Subcutaneous abdominal adipose tissue (tissue), 5 donors: ENCODE measurements around the gene DHPS.

Experiments
- H3K27ac ChIP-seq: one replicate; pipeline ENCODE4 v1.7.0; 2013; ENCODE audit warnings: low read depth, mild to moderate bottlenecking, inconsistent platforms, low read length, moderate library complexity
- H3K27me3 ChIP-seq, 5 donors: one replicate each; pipeline ENCODE4 v1.7.0; 2013; ENCODE audit warnings: low read length in 5 of 5, inconsistent platforms in 1 of 5; ENCODE audit not compliant: control insufficient read depth in 5 of 5, insufficient read depth in 4 of 5
- H3K36me3 ChIP-seq, 5 donors: one replicate each; pipeline ENCODE4 v1.7.0; 2013; ENCODE audit warnings: low read length in 5 of 5; ENCODE audit not compliant: control insufficient read depth in 5 of 5, insufficient read depth in 5 of 5
- H3K4me1 ChIP-seq, 5 donors: one replicate each; pipeline ENCODE4 v1.7.0; 2013; ENCODE audit warnings: low read length in 5 of 5, mild to moderate bottlenecking in 3 of 5, moderate library complexity in 1 of 5; ENCODE audit not compliant: control insufficient read depth in 5 of 5, insufficient read depth in 5 of 5
- H3K4me3 ChIP-seq, 5 donors: one replicate each; pipeline ENCODE4 v1.7.0; 2013; ENCODE audit warnings: low read length in 5 of 5, low read depth in 1 of 5
- H3K9ac ChIP-seq, 5 donors: one replicate each; pipeline ENCODE4 v1.7.0; 2013; ENCODE audit warnings: low read length in 5 of 5, mild to moderate bottlenecking in 4 of 5, moderate library complexity in 3 of 5
- H3K9me3 ChIP-seq, 5 donors: one replicate each; pipeline ENCODE4 v1.7.0; 2013; ENCODE audit warnings: low read length in 5 of 5; ENCODE audit not compliant: control insufficient read depth in 5 of 5
- donor health status: healthy.
- donor health status: healthy.
- donor health status: healthy.
- donor health status: healthy.
- donor health status: healthy.

DHPS gene

GRCh38 chr19:12636631-12637030 lies 45.0 kb downstream of the DHPS start:
- peaks cover 2 to 10% (median 8%) of the 10 kb centered on the region in 5 donors for H3K4me1 ChIP-seq
- H3K27ac ChIP-seq, result no peak overlapping the region
- no peaks in the 10 kb centered on the region for H3K9me3 ChIP-seq
- H3K36me3 ChIP-seq, result peaks cover 0 to 3% (median 0%) of the 10 kb centered on the region in 5 donors
- H3K9ac ChIP-seq, result no peak overlapping the region
- no peaks in the 10 kb centered on the region for H3K27me3 ChIP-seq
- no peak overlapping the region for H3K4me3 ChIP-seq

GRCh38 chr19:12629215-12629614 lies 52.5 kb downstream of the DHPS start:
- Histone ChIP-seq H3K4me3 (no peak overlapping the region), H3K9ac (no peak overlapping the region), H3K4me1 (peaks cover 0 to 2% (median 0%) of the 10 kb centered on the region in 5 donors), H3K27ac (no peak overlapping the region), H3K9me3 (peaks cover 11 to 24% (median 14%) of the 10 kb centered on the region in 5 donors), H3K36me3 (peaks cover 25 to 63% (median 44%) of the 10 kb centered on the region in 5 donors), H3K27me3 (no peaks in the 10 kb centered on the region)

- no peak overlapping the region for H3K9ac ChIP-seq
- H3K36me3 ChIP-seq, result peaks cover 26 to 69% (median 47%) of the 10 kb centered on the region in 5 donors
- peaks cover 11 to 24% (median 14%) of the 10 kb centered on the region in 5 donors for H3K9me3 ChIP-seq
- H3K4me1 ChIP-seq, result peaks cover 0 to 2% (median 0%) of the 10 kb centered on the region in 5 donors
- H3K4me3 ChIP-seq, result peak overlapping the region in 4 of 5 donors; percentile 9 to 36 (median 18)
- no peak overlapping the region for H3K27ac ChIP-seq
- no peaks in the 10 kb centered on the region for H3K27me3 ChIP-seq
Measured at GRCh38 chr19:12628040-12629022, 53.3 kb downstream of the DHPS start.

- no peak overlapping the region for H3K27ac ChIP-seq
- no peak overlapping the region for H3K9ac ChIP-seq
- H3K9me3 ChIP-seq, result peaks cover 11 to 24% (median 14%) of the 10 kb centered on the region in 5 donors
- H3K4me3 ChIP-seq, result no peak overlapping the region
- peaks cover 28 to 69% (median 49%) of the 10 kb centered on the region in 5 donors for H3K36me3 ChIP-seq
- H3K27me3 ChIP-seq, result no peaks in the 10 kb centered on the region
- peaks cover 0 to 2% (median 0%) of the 10 kb centered on the region in 5 donors for H3K4me1 ChIP-seq
Measured at GRCh38 chr19:12626958-12627357, 54.7 kb downstream of the DHPS start.
